Thyroid gland (tissue), 4 donors: ENCODE data around the gene ZNF865.

Experiments
- POLR2A ChIP-seq, 2 donors: fragments of 450-650 bp; IDR thresholded peaks; one replicate each; pipeline ENCODE4 v1.6.1; 2017; ENCODE audit warnings: antibody characterized with exemption in 2 of 2, mild to moderate bottlenecking in 2 of 2, moderate library complexity in 1 of 2
- TF ChIP-seq, protein P1 (sequence below), 6 experiments: fragments of 200-600 bp in 3 of 6; fragments of 450-650 bp in 3 of 6; sonication (generic) in 3 of 6; IDR thresholded peaks; one replicate each; pipeline ENCODE4 v1.5.1; 2016 to 2019; ENCODE audit warnings: antibody characterized with exemption in 6 of 6, mild to moderate bottlenecking in 2 of 6, inconsistent platforms in 1 of 6, moderate library complexity in 1 of 6

GRCh38 chr19:55602104-55603001 lies 3.1 kb upstream of the ZNF865 start:
- no peak for TF ChIP-seq POLR2A (IDR thresholded peaks at IDR 0.05)
- TF ChIP-seq, protein P1, sequence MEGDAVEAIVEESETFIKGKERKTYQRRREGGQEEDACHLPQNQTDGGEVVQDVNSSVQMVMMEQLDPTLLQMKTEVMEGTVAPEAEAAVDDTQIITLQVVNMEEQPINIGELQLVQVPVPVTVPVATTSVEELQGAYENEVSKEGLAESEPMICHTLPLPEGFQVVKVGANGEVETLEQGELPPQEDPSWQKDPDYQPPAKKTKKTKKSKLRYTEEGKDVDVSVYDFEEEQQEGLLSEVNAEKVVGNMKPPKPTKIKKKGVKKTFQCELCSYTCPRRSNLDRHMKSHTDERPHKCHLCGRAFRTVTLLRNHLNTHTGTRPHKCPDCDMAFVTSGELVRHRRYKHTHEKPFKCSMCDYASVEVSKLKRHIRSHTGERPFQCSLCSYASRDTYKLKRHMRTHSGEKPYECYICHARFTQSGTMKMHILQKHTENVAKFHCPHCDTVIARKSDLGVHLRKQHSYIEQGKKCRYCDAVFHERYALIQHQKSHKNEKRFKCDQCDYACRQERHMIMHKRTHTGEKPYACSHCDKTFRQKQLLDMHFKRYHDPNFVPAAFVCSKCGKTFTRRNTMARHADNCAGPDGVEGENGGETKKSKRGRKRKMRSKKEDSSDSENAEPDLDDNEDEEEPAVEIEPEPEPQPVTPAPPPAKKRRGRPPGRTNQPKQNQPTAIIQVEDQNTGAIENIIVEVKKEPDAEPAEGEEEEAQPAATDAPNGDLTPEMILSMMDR (IDR thresholded peaks at IDR 0.05): no peak
